CD14-positive monocyte (primary cell): ENCODE data around the gene LIFR. TPM values are rescaled to one million over a fixed set of nuclear protein-coding genes. Genes with fewer than 3 reads are reported as not detected.

Experiments used
- DNase-seq, 3 donors: peaks; one replicate each; pipeline ENCODE4 v3.0.0-alpha.2; 2011 to 2022
- H2AFZ ChIP-seq: 2 replicates; pipeline ENCODE4 v1.6.0; 2012; ENCODE audit warnings: mild to moderate bottlenecking, low read depth, low read length, inconsistent platforms; ENCODE audit not compliant: insufficient read depth, poor library complexity, severe bottlenecking
- H3K27ac ChIP-seq, 2 donors: 1 replicate in 1 of 2; 2 replicates in 1 of 2; pipeline ENCODE4 v1.5.1; 2012 to 2013; ENCODE audit warnings: low read length in 2 of 2, control low read depth in 1 of 2, inconsistent platforms in 1 of 2, low read depth in 1 of 2, mild to moderate bottlenecking in 1 of 2
- H3K27me3 ChIP-seq, 2 donors: one replicate each; pipeline versions ENCODE4 v1.6.0 to v1.6.1; 2011 to 2013; ENCODE audit warnings: low read length in 2 of 2; ENCODE audit not compliant: control insufficient read depth in 2 of 2, insufficient read depth in 2 of 2
- H3K36me3 ChIP-seq, 2 donors: replicated peaks in 1 of 2; 1 replicate in 1 of 2; 2 replicates in 1 of 2; pipeline versions ENCODE4 v1.5.1 to v1.6.1; 2012 to 2013; ENCODE audit warnings: low read length in 2 of 2, control low read depth in 1 of 2, inconsistent platforms in 1 of 2, mild to moderate bottlenecking in 1 of 2; ENCODE audit not compliant: insufficient read depth in 2 of 2, control insufficient read depth in 1 of 2
- H3K4me1 ChIP-seq, 2 donors: 1 replicate in 1 of 2; 2 replicates in 1 of 2; pipeline versions ENCODE4 v1.5.1 to v1.6.1; 2012 to 2013; ENCODE audit warnings: low read length in 2 of 2, control low read depth in 1 of 2, inconsistent platforms in 1 of 2, mild to moderate bottlenecking in 1 of 2, moderate library complexity in 1 of 2; ENCODE audit not compliant: insufficient read depth in 2 of 2, control insufficient read depth in 1 of 2
- H3K4me2 ChIP-seq: replicated peaks from 2 replicates; pipeline ENCODE3; 2012; ENCODE audit warnings: low read length, moderate library complexity, mild to moderate bottlenecking; ENCODE audit not compliant: poor library complexity, severe bottlenecking; ENCODE audit errors: extremely low read depth
- H3K4me3 ChIP-seq, 3 experiments: fragments of 200-600 bp in 1 of 3; sonication (generic) in 1 of 3; replicated peaks in 1 of 3; 1 replicate in 2 of 3; 2 replicates in 1 of 3; pipeline ENCODE4 v1.5.1; 2011 to 2013; ENCODE audit warnings: low read length in 3 of 3, mild to moderate bottlenecking in 3 of 3, control low read depth in 2 of 3, low read depth in 2 of 3, inconsistent platforms in 1 of 3, moderate library complexity in 1 of 3
- H3K79me2 ChIP-seq: 2 replicates; pipeline ENCODE4 v1.6.0; 2012; ENCODE audit warnings: mild to moderate bottlenecking, control low read depth, inconsistent platforms, low read length, moderate library complexity; ENCODE audit not compliant: insufficient read depth
- H3K9ac ChIP-seq: 2 replicates; pipeline ENCODE4 v1.6.0; 2017; ENCODE audit warnings: low read length, mild to moderate bottlenecking; ENCODE audit not compliant: insufficient read depth, poor library complexity, severe bottlenecking
- H3K9me3 ChIP-seq, 2 donors: replicated peaks in 1 of 2; 1 replicate in 1 of 2; 2 replicates in 1 of 2; pipeline versions ENCODE4 v1.5.1 to v1.6.1; 2012 to 2013; ENCODE audit warnings: low read length in 2 of 2, control low read depth in 1 of 2; ENCODE audit not compliant: control insufficient read depth in 1 of 2, insufficient read depth in 1 of 2
- H4K20me1 ChIP-seq: 2 replicates; pipeline ENCODE4 v1.6.0; 2012; ENCODE audit warnings: mild to moderate bottlenecking, low read length, control low read depth, moderate library complexity; ENCODE audit not compliant: insufficient read depth
- H3K27ac Mint-ChIP-seq, 7 donors: one replicate each; pipeline ENCODE4 v1.8.0; 2020; ENCODE audit warnings: mild to moderate bottlenecking in 7 of 7, mixed read lengths in 7 of 7, moderate library complexity in 6 of 7, inconsistent platforms in 2 of 7
- H3K27me3 Mint-ChIP-seq, 3 donors: one replicate each; pipeline ENCODE4 v1.8.0; 2021 to 2022; ENCODE audit warnings: low read depth in 3 of 3, mild to moderate bottlenecking in 3 of 3, mixed read lengths in 3 of 3, moderate library complexity in 3 of 3, inconsistent platforms in 1 of 3
- H3K36me3 Mint-ChIP-seq, 2 donors: one replicate each; pipeline ENCODE4 v1.8.0; 2020; ENCODE audit warnings: mixed read lengths in 2 of 2, inconsistent platforms in 1 of 2, mild to moderate bottlenecking in 1 of 2
- H3K4me1 Mint-ChIP-seq: one replicate; pipeline ENCODE4 v1.8.0; 2020; ENCODE audit warnings: mild to moderate bottlenecking, mixed read lengths
- H3K4me3 Mint-ChIP-seq, 2 donors: one replicate each; pipeline ENCODE4 v1.8.0; 2020; ENCODE audit warnings: mild to moderate bottlenecking in 2 of 2, mixed read lengths in 2 of 2, moderate library complexity in 1 of 2
- H3K9me3 Mint-ChIP-seq, 7 donors: one replicate each; pipeline ENCODE4 v1.8.0; 2020 to 2022; ENCODE audit warnings: mixed read lengths in 7 of 7, mild to moderate bottlenecking in 6 of 7, moderate library complexity in 6 of 7, inconsistent platforms in 2 of 7
- CTCF ChIP-seq: fragments of 200-600 bp; IDR thresholded peaks from one replicate; pipeline ENCODE4 v1.8.0; 2022; ENCODE audit warnings: antibody characterized with exemption, mild to moderate bottlenecking
- WGBS: methylation state at CpG from one replicate; pipeline ENCODE4 v1.1.5; 2013; ENCODE audit warnings: missing lambda C conversion rate; ENCODE audit not compliant: insufficient coverage; 5-methylcytosine and 5-hydroxymethylcytosine counted together
- intact Hi-C, 2 donors: fragments of 100-400 bp; cut with micrococcal nuclease; formaldehyde crosslinking; loops; one replicate each; pipeline versions ENCODE4 v1.15.0 to v1.15.1; 2023
- polyA plus RNA-seq, 3 donors: library from polyadenylated mRNA; depleted of rRNA in 1 of 3; unstranded in 2 of 3; stranded (reverse) in 1 of 3; fragments of 300-500 nt in 2 of 3; fragments of >200 nt in 1 of 3; fragmentation: Illumina TruSeq in 2 of 3; gene quantifications; 1 replicate in 2 of 3; 2 replicates in 1 of 3; pipeline ENCODE4 v1.2.3, GENCODE V29; 2012 to 2021

Gene LIFR
- polyA plus RNA-seq, 3 donors: not detected

DNA sequence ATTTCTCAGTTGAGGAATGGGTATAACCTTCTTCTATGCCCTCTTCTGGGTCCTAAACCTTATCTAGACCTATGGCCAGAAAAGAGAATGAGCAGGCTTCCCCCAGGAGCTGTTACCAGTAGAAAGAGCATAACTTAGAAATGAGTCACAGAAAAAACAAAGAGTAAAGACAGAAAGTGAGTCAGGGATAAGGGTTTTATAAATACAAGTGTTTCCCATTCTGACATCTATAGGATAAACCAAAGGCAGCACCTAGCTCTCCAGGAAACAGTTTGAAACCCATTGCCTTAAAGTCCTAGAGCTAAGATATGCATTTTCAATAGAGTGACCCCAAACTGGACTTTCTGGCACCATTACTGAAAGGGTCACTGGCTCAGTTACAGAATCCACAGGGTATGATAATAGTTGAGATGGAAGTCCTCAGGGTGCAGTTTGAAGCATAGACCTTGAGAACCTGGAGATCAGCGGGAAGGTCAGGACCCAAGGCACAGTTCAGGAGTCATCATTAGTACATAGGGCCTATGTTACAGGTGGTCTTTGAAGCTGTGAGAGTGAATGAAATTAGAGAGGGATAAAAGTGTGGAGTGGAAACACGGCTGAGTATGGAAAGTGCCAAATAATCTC lies 42.7 kb upstream of the LIFR start:
- H3K4me2 ChIP-seq: no peak overlapping the region
- intact Hi-C loops: no loop called here
- H3K27ac Mint-ChIP-seq: no peak overlapping the region

GRCh38 chr5:38598296-38598993 lies 42.0 kb upstream of the LIFR start:
- 67% methylated on average over 4 of the region's 8 CpGs for WGBS
- intact Hi-C loops: no loop called here
- peaks cover 14 to 32% of the 10 kb centered on the region in 2 donors for H3K4me1 ChIP-seq

More for the DNA sequence above, 42.7 kb upstream of the LIFR start:
- H3K27me3 Mint-ChIP-seq: peaks cover 2 to 19% (median 16%) of the 10 kb centered on the region in 3 donors
- H3K79me2 ChIP-seq: no peaks in the 10 kb centered on the region
- no peaks in the 10 kb centered on the region for H3K36me3 Mint-ChIP-seq
- no peak overlapping the region for H3K4me3 Mint-ChIP-seq
- H3K36me3 ChIP-seq: no peaks in the 10 kb centered on the region
- no peak overlapping the region for H3K27ac ChIP-seq
- no peak for DNase-seq
- no peaks in the 10 kb centered on the region for H4K20me1 ChIP-seq
- peaks cover 0 to 5% (median 4%) of the 10 kb centered on the region in 7 donors for H3K9me3 Mint-ChIP-seq
- H3K4me1 Mint-ChIP-seq: peaks cover 10% of the 10 kb centered on the region
- 100% methylated on average over 1 of the region's 2 CpGs for WGBS
- peaks cover 14 to 32% of the 10 kb centered on the region in 2 donors for H3K4me1 ChIP-seq
- H3K27me3 ChIP-seq: peaks cover 0 to 7% of the 10 kb centered on the region in 2 donors
- no peak for TF ChIP-seq CTCF
- H3K4me3 ChIP-seq: no peak overlapping the region
- no peak overlapping the region for H3K9ac ChIP-seq
- H3K9me3 ChIP-seq: no peaks in the 10 kb centered on the region
- no peak overlapping the region for H2AFZ ChIP-seq

More at GRCh38 chr5:38598296-38598993, 42.0 kb upstream of the LIFR start:
- Mint-ChIP-seq H3K27ac (no peak overlapping the region), H3K27me3 (peaks cover 4 to 15% (median 15%) of the 10 kb centered on the region in 3 donors), H3K9me3 (peaks cover 0 to 5% (median 2%) of the 10 kb centered on the region in 7 donors), H3K4me3 (no peak overlapping the region), H3K36me3 (no peaks in the 10 kb centered on the region), H3K4me1 (peaks cover 10% of the 10 kb centered on the region)
- no peak for TF ChIP-seq CTCF
- Histone ChIP-seq H2AFZ (no peak overlapping the region), H3K9ac (no peak overlapping the region), H3K4me2 (no peak overlapping the region), H3K4me3 (no peak overlapping the region), H3K79me2 (no peaks in the 10 kb centered on the region), H3K36me3 (no peaks in the 10 kb centered on the region), H3K27me3 (peaks cover 0 to 9% of the 10 kb centered on the region in 2 donors), H3K27ac (no peak overlapping the region), H3K9me3 (no peaks in the 10 kb centered on the region), H4K20me1 (no peaks in the 10 kb centered on the region)
- DNase-seq: peak in 1 of 3 donors; percentile 9
